ENCODE results near the gene RHOT2. TPM values are rescaled to one million over a fixed set of nuclear protein-coding genes. Genes with fewer than 3 reads are reported as not detected.

RHOT2 gene
- total RNA-seq, 1 experiment from 2014 or later = 98.5 TPM

DNA sequence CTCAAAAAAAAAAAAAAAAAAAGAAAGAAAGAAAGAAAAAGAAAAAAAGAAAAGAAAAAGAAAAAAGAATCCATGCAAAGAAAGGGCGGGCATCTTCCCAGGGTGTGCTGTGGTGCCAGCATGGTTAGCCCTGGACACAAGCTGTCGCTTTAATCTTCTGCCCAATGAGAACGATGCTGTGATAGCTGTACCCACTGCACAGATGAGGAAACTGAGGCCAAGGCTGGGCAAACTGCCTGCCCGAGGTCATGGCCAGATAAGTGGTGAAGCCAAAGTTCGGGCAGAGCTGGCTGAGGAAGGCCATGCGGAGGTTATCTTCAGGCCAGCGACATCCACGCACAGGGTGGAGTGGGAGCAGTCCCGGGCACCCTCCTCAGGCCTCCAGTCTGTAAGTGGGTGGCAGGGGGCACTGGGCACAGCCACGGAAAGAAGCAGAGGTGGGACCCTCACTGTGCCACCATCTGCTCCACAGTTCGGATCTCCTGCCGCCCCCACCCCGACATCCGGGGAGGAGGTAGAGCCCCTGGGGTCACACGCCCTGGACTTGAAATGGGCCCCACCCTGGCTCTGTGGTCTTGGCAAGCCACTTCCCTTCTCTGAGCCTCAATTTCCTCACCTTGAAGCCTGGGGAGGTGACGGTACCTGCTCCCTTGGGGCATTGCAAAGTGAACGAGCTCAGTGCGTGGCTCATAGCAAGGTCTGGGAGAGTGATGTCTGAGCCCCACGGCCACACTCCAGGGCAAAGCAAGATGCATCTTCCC lies 31.2 kb downstream of the RHOT2 start:
- intact Hi-C loops (cut with micrococcal nuclease) = no loop called here
- Histone ChIP-seq H3K27me3 (ENCODE audit: insufficient read depth, low read length) (no peaks in the 10 kb centered on the region), H3K9me2 (ENCODE audit: insufficient read depth) (no peaks in the 10 kb centered on the region), H3K27ac (ENCODE audit: low read depth, low read length) (no peak overlapping the region), H2AFZ (ENCODE audit: low read depth, low read length, poor library complexity, severe bottlenecking) (no peak overlapping the region), H3K4me3 (replicated peaks in 1 of 2; ENCODE audit: low read depth in 1 of 2, low read length in 2 of 2) (no peak overlapping the region), H3K4me2 (ENCODE audit: low read length) (no peak overlapping the region), H3K79me2 (ENCODE audit: insufficient read depth, low read length) (peaks cover 29% of the 10 kb centered on the region), H3K4me1 (ENCODE audit: control insufficient read depth in 1 of 2, insufficient read depth in 2 of 2, low read length in 2 of 2) (peaks cover 10 to 28% of the 10 kb centered on the region in 2 experiments), H3K36me3 (ENCODE audit: control insufficient read depth in 1 of 2, insufficient read depth in 2 of 2, low read length in 2 of 2) (no peaks in the 10 kb centered on the region; a peak in 2 of 4 replicates), H3K9ac (ENCODE audit: low read length) (no peak overlapping the region), H3K9me3 (ENCODE audit: control insufficient read depth in 1 of 2, insufficient read depth in 1 of 2, low read depth in 1 of 2, low read length in 2 of 2) (no peaks in the 10 kb centered on the region), H4K20me1 (ENCODE audit: insufficient read depth) (no peaks in the 10 kb centered on the region)
- ChIA-PET CTCF (no interaction called here), POLR2A (no interaction called here), RAD21 (ENCODE audit: low non-redundant PET in 1 of 2, low total read pairs in 2 of 2, uncharacterized antibody in 2 of 2, unreplicated experiment in 2 of 2) (no interaction called here)
- BruUV-seq (replicated peaks) = no TSS peak
- ATAC-seq (no peak), DNase-seq (ENCODE audit: low read depth, low spot score) (no peak)
- TF ChIP-seq ELF1 (IDR thresholded peaks at IDR 0.05; ENCODE audit: borderline replicate concordance, low read depth) (no peak), ZNF274 (IDR thresholded peaks at IDR 0.05; ENCODE audit: low read depth, low read length) (no peak), CEBPB (IDR thresholded peaks at IDR 0.05; ENCODE audit: low read depth) (no peak), EZH2 (IDR thresholded peaks at IDR 0.05) (no peak), YY1 (IDR thresholded peaks at IDR 0.05; ENCODE audit: extremely low read depth, insufficient replicate concordance, low read depth, low read length) (no peak), POLR2A (IDR thresholded peaks at IDR 0.05; ENCODE audit: borderline replicate concordance, extremely low read depth, insufficient read depth, insufficient read length) (no peak), ZFX (IDR thresholded peaks at IDR 0.05) (no peak), SRF (IDR thresholded peaks at IDR 0.05; ENCODE audit: low read depth) (no peak), JUND (IDR thresholded peaks at IDR 0.05) (no peak), TCF7L2 (IDR thresholded peaks at IDR 0.05; ENCODE audit: borderline replicate concordance, extremely low read depth, insufficient read depth, insufficient read length) (no peak), EGR1 (IDR thresholded peaks at IDR 0.05; ENCODE audit: low read depth) (no peak), POLR2AphosphoS5 (IDR thresholded peaks at IDR 0.05; ENCODE audit: low read depth, low read length) (no peak), EZH2phosphoT487 (IDR thresholded peaks at IDR 0.05; ENCODE audit: borderline replicate concordance) (no peak)
- TF ChIP-seq, protein P1, sequence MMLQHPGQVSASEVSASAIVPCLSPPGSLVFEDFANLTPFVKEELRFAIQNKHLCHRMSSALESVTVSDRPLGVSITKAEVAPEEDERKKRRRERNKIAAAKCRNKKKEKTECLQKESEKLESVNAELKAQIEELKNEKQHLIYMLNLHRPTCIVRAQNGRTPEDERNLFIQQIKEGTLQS (IDR thresholded peaks at IDR 0.05) = no peak
- TF ChIP-seq, protein P2, sequence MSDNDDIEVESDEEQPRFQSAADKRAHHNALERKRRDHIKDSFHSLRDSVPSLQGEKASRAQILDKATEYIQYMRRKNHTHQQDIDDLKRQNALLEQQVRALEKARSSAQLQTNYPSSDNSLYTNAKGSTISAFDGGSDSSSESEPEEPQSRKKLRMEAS (IDR thresholded peaks at IDR 0.05) = no peak

All from HCT116 (cell line).